Neural cell (in vitro differentiated cells): ENCODE data around the gene TBC1D3C.
"Not testable (repeated sequence)": the region's sequence is repeated elsewhere in the genome, so short reads cannot be mapped to it uniquely, and the experiment has no call there.

Experiments used
- EP300 ChIP-seq: fragments of 450-650 bp; conservative IDR thresholded peaks from 2 replicates; pipeline ENCODE4 v1.6.1; 2014; ENCODE audit warnings: antibody characterized with exemption, mild to moderate bottlenecking, moderate library complexity; ENCODE audit not compliant: poor library complexity, severe bottlenecking
- EZH2 ChIP-seq: fragments of 200-600, 300-800 bp; shearing (Covaris generic), sonication (generic); IDR thresholded peaks from 2 replicates; pipeline ENCODE4 v1.6.1; 2014; ENCODE audit warnings: antibody characterized with exemption, low read length, borderline replicate concordance, mild to moderate bottlenecking; ENCODE audit not compliant: insufficient read depth, poor library complexity, severe bottlenecking
- MXI1 ChIP-seq: fragments of 450-650 bp; conservative IDR thresholded peaks from 2 replicates; pipeline ENCODE4 v1.6.1; 2014; ENCODE audit warnings: antibody characterized with exemption, mild to moderate bottlenecking; ENCODE audit not compliant: poor library complexity, severe bottlenecking
- POLR2AphosphoS5 ChIP-seq: IDR thresholded peaks from 2 replicates; pipeline ENCODE4 v1.6.1; 2012
- REST ChIP-seq: IDR thresholded peaks from 2 replicates; pipeline ENCODE4 v1.6.1; 2012; ENCODE audit warnings: borderline replicate concordance
- SMC3 ChIP-seq: fragments of 450-650 bp; conservative IDR thresholded peaks from 2 replicates; pipeline ENCODE4 v1.6.1; 2014; ENCODE audit warnings: antibody characterized with exemption, mild to moderate bottlenecking, moderate library complexity; ENCODE audit not compliant: poor library complexity
- TF ChIP-seq, protein P1 (sequence below): fragments of 450-650 bp; IDR thresholded peaks from 2 replicates; pipeline ENCODE4 v1.5.1; 2014; ENCODE audit warnings: antibody characterized with exemption, mild to moderate bottlenecking, moderate library complexity; ENCODE audit not compliant: poor library complexity, severe bottlenecking

- TF ChIP-seq, protein P1, sequence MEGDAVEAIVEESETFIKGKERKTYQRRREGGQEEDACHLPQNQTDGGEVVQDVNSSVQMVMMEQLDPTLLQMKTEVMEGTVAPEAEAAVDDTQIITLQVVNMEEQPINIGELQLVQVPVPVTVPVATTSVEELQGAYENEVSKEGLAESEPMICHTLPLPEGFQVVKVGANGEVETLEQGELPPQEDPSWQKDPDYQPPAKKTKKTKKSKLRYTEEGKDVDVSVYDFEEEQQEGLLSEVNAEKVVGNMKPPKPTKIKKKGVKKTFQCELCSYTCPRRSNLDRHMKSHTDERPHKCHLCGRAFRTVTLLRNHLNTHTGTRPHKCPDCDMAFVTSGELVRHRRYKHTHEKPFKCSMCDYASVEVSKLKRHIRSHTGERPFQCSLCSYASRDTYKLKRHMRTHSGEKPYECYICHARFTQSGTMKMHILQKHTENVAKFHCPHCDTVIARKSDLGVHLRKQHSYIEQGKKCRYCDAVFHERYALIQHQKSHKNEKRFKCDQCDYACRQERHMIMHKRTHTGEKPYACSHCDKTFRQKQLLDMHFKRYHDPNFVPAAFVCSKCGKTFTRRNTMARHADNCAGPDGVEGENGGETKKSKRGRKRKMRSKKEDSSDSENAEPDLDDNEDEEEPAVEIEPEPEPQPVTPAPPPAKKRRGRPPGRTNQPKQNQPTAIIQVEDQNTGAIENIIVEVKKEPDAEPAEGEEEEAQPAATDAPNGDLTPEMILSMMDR: not testable (repeated sequence)
- TF ChIP-seq SMC3, EZH2, REST, EP300, POLR2AphosphoS5, MXI1: not testable (repeated sequence)
Measured at GRCh38 chr17:38094059-38094694, 25.7 kb upstream of the TBC1D3C start.
